HG03280 (cell line): ENCODE measurements around the gene AP2M1.

ENCODE experiments used
- ATAC-seq: cut with Tn5 transposase; IDR thresholded peaks from one replicate; pipeline ENCODE4 v1.9.1; 2021; ENCODE audit warnings: mild to moderate bottlenecking, moderate library complexity; ENCODE audit not compliant: unreplicated experiment

Gene AP2M1

GRCh38 chr3:184223946-184224345 is 49.3 kb downstream of the AP2M1 start:
- ATAC-seq: no peak

GRCh38 chr3:184227481-184227935 is 52.9 kb downstream of the AP2M1 start:
- ATAC-seq: peak; percentile 43

GRCh38 chr3:184228376-184229137 is 53.9 kb downstream of the AP2M1 start:
- no peak for ATAC-seq

GRCh38 chr3:184229394-184230080 is 54.9 kb downstream of the AP2M1 start, which contains the start of gene VWA5B2:
Gene VWA5B2, plus strand, starts transcription at chr3:184229585. Its CDS starts 944 bp downstream, at chr3:184230529.
- ATAC-seq: peak; percentile 77

GRCh38 chr3:184230081-184230602 is 55.5 kb downstream of the AP2M1 start:
- ATAC-seq: no peak

- ATAC-seq: no peak
Measured at GRCh38 chr3:184230603-184231528, 56.2 kb downstream of the AP2M1 start.

GRCh38 chr3:184231671-184232070 is 57.0 kb downstream of the AP2M1 start:
- ATAC-seq: no peak

- ATAC-seq: no peak
Measured at GRCh38 chr3:184233127-184233843, 58.6 kb downstream of the AP2M1 start.
